IMR-90 (cell line): Measurements from ENCODE around the gene RELL1. TPM values are rescaled to one million over a fixed set of nuclear protein-coding genes. Genes with fewer than 3 reads are reported as not detected.

Experiments used
- ATAC-seq: fragments of 200-7000 bp; cut with Tn5 transposase; 2 replicates; pipeline ENCODE4 v1.9.1; 2020; ENCODE audit warnings: low read depth, mild to moderate bottlenecking, moderate library complexity
- BruUV-seq: library from RNA; stranded (reverse); fragments of 400-500 nt; replicated peaks from 2 replicates; lab custom pipeline; 2021; lab: Mats Ljungman, UMichigan
- CTCF ChIA-PET: fragments of 300-600 bp; formaldehyde crosslinking; extraction: SDS; loops from one replicate; lab custom pipeline; 2021; ENCODE audit warnings: antibody characterized with exemption; lab: Yijun Ruan, JAX
- POLR2A ChIA-PET: fragments of 300-600 bp; sonication (Branson Sonifier 250); formaldehyde crosslinking; loops from one replicate; lab custom pipeline; 2022; ENCODE audit warnings: antibody characterized with exemption; ENCODE audit not compliant: unreplicated experiment; lab: Charles Lee
- DNase-seq: peaks from one replicate; pipeline ENCODE4 v3.0.0; 2013
- H2AFZ ChIP-seq: replicated peaks from 2 replicates; pipeline ENCODE3; 2013; ENCODE audit warnings: low read length, mild to moderate bottlenecking; ENCODE audit not compliant: poor library complexity
- H2AK5ac ChIP-seq: 2 replicates; pipeline ENCODE4 v1.6.1; 2013; ENCODE audit warnings: low read depth, low read length, inconsistent platforms
- H2AK9ac ChIP-seq: replicated peaks from 2 replicates; pipeline ENCODE3; 2013; ENCODE audit warnings: mild to moderate bottlenecking, low read depth, low read length, moderate library complexity; ENCODE audit not compliant: poor library complexity
- H2BK120ac ChIP-seq: 2 replicates; pipeline ENCODE4 v1.6.1; 2013; ENCODE audit warnings: low read depth, low read length, inconsistent platforms
- H2BK15ac ChIP-seq: 3 replicates; pipeline ENCODE4 v1.6.1; 2013; ENCODE audit warnings: low read depth, low read length, inconsistent platforms
- H2BK20ac ChIP-seq: 2 replicates; pipeline ENCODE4 v1.6.1; 2013; ENCODE audit warnings: low read depth, mild to moderate bottlenecking, inconsistent platforms, low read length, moderate library complexity
- H2BK5ac ChIP-seq: 2 replicates; pipeline ENCODE4 v1.6.1; 2013; ENCODE audit warnings: mild to moderate bottlenecking, low read depth, low read length, inconsistent platforms; ENCODE audit not compliant: poor library complexity, severe bottlenecking
- H3K14ac ChIP-seq: replicated peaks from 2 replicates; pipeline ENCODE4 v1.6.1; 2013; ENCODE audit warnings: low read depth, low read length, inconsistent platforms
- H3K18ac ChIP-seq: 2 replicates; pipeline ENCODE4 v1.6.1; 2013; ENCODE audit warnings: low read depth, low read length, control low read depth
- H3K23ac ChIP-seq: 2 replicates; pipeline ENCODE4 v1.6.1; 2013; ENCODE audit warnings: low read depth, low read length, inconsistent platforms
- H3K27ac ChIP-seq: 2 replicates; pipeline ENCODE4 v1.5.1; 2013; ENCODE audit warnings: mild to moderate bottlenecking, control low read depth, low read length; ENCODE audit not compliant: insufficient read depth
- H3K27me3 ChIP-seq: 2 replicates; pipeline ENCODE4 v1.6.1; 2013; ENCODE audit warnings: low read length; ENCODE audit not compliant: control insufficient read depth, insufficient read depth
- H3K36me3 ChIP-seq: 2 replicates; pipeline ENCODE4 v1.6.1; 2013; ENCODE audit warnings: low read length, mixed read lengths; ENCODE audit not compliant: control insufficient read depth, insufficient read depth
- H3K4ac ChIP-seq: 2 replicates; pipeline ENCODE4 v1.6.1; 2013; ENCODE audit warnings: low read depth, low read length, inconsistent platforms
- H3K4me1 ChIP-seq: 2 replicates; pipeline ENCODE4 v1.6.1; 2013; ENCODE audit warnings: low read length, mixed read lengths; ENCODE audit not compliant: control insufficient read depth, insufficient read depth
- H3K4me2 ChIP-seq: 2 replicates; pipeline ENCODE4 v1.6.1; 2013; ENCODE audit warnings: low read depth, mild to moderate bottlenecking, control low read depth, low read length, moderate library complexity
- H3K4me3 ChIP-seq: 2 replicates; pipeline ENCODE4 v1.5.1; 2013; ENCODE audit warnings: low read depth, mild to moderate bottlenecking, control low read depth, low read length, moderate library complexity; ENCODE audit not compliant: insufficient read depth
- H3K56ac ChIP-seq: 2 replicates; pipeline ENCODE4 v1.6.1; 2013; ENCODE audit warnings: low read length, inconsistent platforms; ENCODE audit not compliant: insufficient read depth; ENCODE audit errors: extremely low read depth
- H3K79me1 ChIP-seq, 2 experiments: 2 replicates each; pipeline ENCODE4 v1.6.1; 2013; ENCODE audit warnings: low read length in 2 of 2, inconsistent platforms in 1 of 2, low read depth in 1 of 2
- H3K9ac ChIP-seq: 2 replicates; pipeline ENCODE4 v1.6.1; 2013; ENCODE audit warnings: low read depth, low read length, control low read depth
- H3K9me1 ChIP-seq: 2 replicates; pipeline ENCODE4 v1.6.1; 2013; ENCODE audit warnings: low read length, inconsistent platforms; ENCODE audit not compliant: insufficient read depth
- H3K9me3 ChIP-seq: 2 replicates; pipeline ENCODE4 v1.6.1; 2013; ENCODE audit warnings: low read length; ENCODE audit not compliant: control insufficient read depth, insufficient read depth
- H4K20me1 ChIP-seq: 2 replicates; pipeline ENCODE4 v1.6.1; 2013; ENCODE audit warnings: low read length, inconsistent platforms; ENCODE audit not compliant: insufficient read depth
- H4K5ac ChIP-seq: 2 replicates; pipeline ENCODE4 v1.6.1; 2013; ENCODE audit warnings: mild to moderate bottlenecking, low read depth, low read length, control low read depth
- H4K8ac ChIP-seq, 2 experiments: 2 replicates each; pipeline ENCODE4 v1.6.1; 2013; ENCODE audit warnings: low read depth in 2 of 2, low read length in 2 of 2, control low read depth in 1 of 2, inconsistent platforms in 1 of 2
- H4K91ac ChIP-seq: 2 replicates; pipeline ENCODE4 v1.6.1; 2013; ENCODE audit warnings: low read depth, low read length, inconsistent platforms; ENCODE audit not compliant: insufficient read depth
- NFE2L2 ChIP-seq: fragments of 150-350 bp; IDR thresholded peaks from 2 replicates; pipeline ENCODE4 v1.6.1; 2016; ENCODE audit warnings: low read depth, mild to moderate bottlenecking, low read length
- SMC3 ChIP-seq: fragments of 150-350 bp; IDR thresholded peaks from 2 replicates; pipeline ENCODE4 v1.6.1; 2016; ENCODE audit warnings: low read depth, mild to moderate bottlenecking, antibody characterized with exemption, low read length, moderate library complexity
- whole genome bisulfite sequencing, 2 experiments: methylation state at CpG; one replicate each; pipeline versions ENCODE4 v1.1.5 to v1.1.7; 2013; ENCODE audit warnings: missing lambda C conversion rate in 2 of 2; ENCODE audit not compliant: insufficient read length in 1 of 2; ENCODE audit errors: extremely low coverage in 2 of 2; 5-methylcytosine and 5-hydroxymethylcytosine counted together
- dilution Hi-C: fragments of 300-500 bp; cut with HindIII; formaldehyde crosslinking; loops from one replicate; pipeline ENCODE4 v1.14.3; 2018; ENCODE audit warnings: low sequenced_read_pairs; ENCODE audit not compliant: unreplicated experiment
- in situ Hi-C: fragments of 300-500 bp; cut with MboI; formaldehyde crosslinking; loops from 3 replicates; pipeline ENCODE4 v1.14.3; 2019; ENCODE audit warnings: low sequenced_read_pairs, inconsistent platforms, mixed read lengths
- intact Hi-C: fragments of 100-400 bp; cut with micrococcal nuclease; formaldehyde crosslinking; loops from 2 replicates; pipeline ENCODE4 v1.10.0; 2022
- polyA plus RNA-seq, 3 experiments: library from polyadenylated mRNA; depleted of rRNA; stranded (reverse); fragments of >200 nt; gene quantifications; 2 replicates each; pipeline ENCODE4 v1.2.3, GENCODE V29; 2012; ENCODE audit warnings: low replicate concordance in 1 of 3
- total RNA-seq: library from RNA; depleted of rRNA; stranded (reverse); fragments of >200 nt; gene quantifications from 2 replicates; pipeline ENCODE4 v1.2.3, GENCODE V29; 2012
- TF ChIP-seq, protein P1 (sequence below): fragments of 150-350 bp; IDR thresholded peaks from 2 replicates; pipeline ENCODE4 v1.6.1; 2016; ENCODE audit warnings: low read depth, mild to moderate bottlenecking, low read length, moderate library complexity, borderline replicate concordance

The RELL1 gene
- total and polyA plus RNA-seq, 2 of the 4 experiments (the other 2 are of a cell fraction) = 6.8 to 39.6 TPM

DNA sequence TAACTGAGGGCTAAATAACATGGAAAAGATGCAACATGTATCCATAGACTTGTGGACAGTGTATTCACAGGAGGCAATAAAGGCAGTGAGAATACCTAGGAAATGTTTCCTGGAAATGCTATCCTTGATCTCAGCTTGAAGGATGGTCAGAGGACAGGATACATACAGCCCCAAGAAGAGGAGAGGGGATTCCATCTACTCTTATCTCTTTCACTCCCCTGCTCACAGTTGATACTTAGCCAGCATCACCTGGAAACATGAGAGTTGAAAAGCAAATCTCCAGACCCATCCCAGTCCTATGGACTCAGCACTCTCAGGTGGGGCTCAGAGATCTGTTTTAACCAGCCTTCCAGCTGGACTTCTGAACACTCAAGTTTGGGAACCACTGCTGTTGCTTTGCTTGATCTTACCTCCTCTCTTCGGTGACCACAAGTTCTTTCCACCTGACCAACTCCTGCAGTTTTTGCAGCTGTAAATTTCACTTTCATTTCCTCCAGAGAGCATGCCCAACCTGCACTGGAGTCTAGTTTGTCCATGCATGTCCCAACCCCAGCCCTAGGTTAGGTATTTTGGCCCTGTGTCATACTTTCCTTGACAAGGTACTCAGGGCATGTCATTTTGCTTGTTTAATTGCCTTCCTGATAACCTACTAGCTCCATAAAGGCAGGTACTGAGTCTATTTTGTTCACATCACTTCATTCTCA, 10.4 kb downstream of the RELL1 start:
- Histone ChIP-seq H2AK5ac (no peak overlapping the region), H3K27me3 (no peaks in the 10 kb centered on the region), H3K4ac (no peak overlapping the region), H2BK20ac (no peak overlapping the region), H2AFZ (no peak overlapping the region), H4K91ac (no peak overlapping the region), H2BK5ac (no peak overlapping the region), H3K36me3 (peaks cover 1% of the 10 kb centered on the region; the same call in 1 of the 2 replicates), H3K9ac (no peak overlapping the region), H3K56ac (no peak overlapping the region), H4K5ac (no peak overlapping the region), H3K9me3 (no peaks in the 10 kb centered on the region), H3K79me1 (peaks cover 28 to 62% of the 10 kb centered on the region in 2 experiments), H2BK15ac (no peak overlapping the region), H2AK9ac (no peak overlapping the region), H4K20me1 (peaks cover 6% of the 10 kb centered on the region; the same call in 1 of the 2 replicates), H3K23ac (no peak overlapping the region), H4K8ac (no peak overlapping the region), H3K18ac (no peak overlapping the region), H2BK120ac (no peak overlapping the region), H3K4me2 (no peak overlapping the region), H3K9me1 (peaks cover 8% of the 10 kb centered on the region), H3K27ac (no peak overlapping the region), H3K4me1 (no peaks in the 10 kb centered on the region; the same call in 1 of the 2 replicates), H3K4me3 (no peak overlapping the region), H3K14ac (no peak overlapping the region)
- dilution Hi-C loops (no loop called here), intact Hi-C loops (no loop called here), in situ Hi-C loops (no loop called here)
- ATAC-seq = no peak
- DNase-seq = no peak
- 89% methylated on average over 1 of the region's 1 CpG; no CpG with 5 or more reads in 1 of the 2 experiments for WGBS, 2 experiments
- ChIA-PET POLR2A (no interaction called here), CTCF (no interaction called here)
- BruUV-seq = no TSS peak
- no peak for TF ChIP-seq NFE2L2
- no peak for TF ChIP-seq SMC3
- TF ChIP-seq, protein P1, sequence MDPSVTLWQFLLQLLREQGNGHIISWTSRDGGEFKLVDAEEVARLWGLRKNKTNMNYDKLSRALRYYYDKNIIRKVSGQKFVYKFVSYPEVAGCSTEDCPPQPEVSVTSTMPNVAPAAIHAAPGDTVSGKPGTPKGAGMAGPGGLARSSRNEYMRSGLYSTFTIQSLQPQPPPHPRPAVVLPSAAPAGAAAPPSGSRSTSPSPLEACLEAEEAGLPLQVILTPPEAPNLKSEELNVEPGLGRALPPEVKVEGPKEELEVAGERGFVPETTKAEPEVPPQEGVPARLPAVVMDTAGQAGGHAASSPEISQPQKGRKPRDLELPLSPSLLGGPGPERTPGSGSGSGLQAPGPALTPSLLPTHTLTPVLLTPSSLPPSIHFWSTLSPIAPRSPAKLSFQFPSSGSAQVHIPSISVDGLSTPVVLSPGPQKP = no peak
